Stimulated activated CD8-positive, alpha-beta memory T cell treated with anti-CD3 and anti-CD28 coated beads, Interleukin-4, amount 100 ng/mL, for 48 hours (primary cell): ENCODE results near the gene GRB7.
"Not testable (repeated sequence)": the region's sequence is repeated elsewhere in the genome, so short reads cannot be mapped to it uniquely, and the experiment has no call there.

Experiments
- DNase-seq: peaks from one replicate; pipeline ENCODE4 v3.0.0-alpha.2; 2020

GRB7 gene

DNA sequence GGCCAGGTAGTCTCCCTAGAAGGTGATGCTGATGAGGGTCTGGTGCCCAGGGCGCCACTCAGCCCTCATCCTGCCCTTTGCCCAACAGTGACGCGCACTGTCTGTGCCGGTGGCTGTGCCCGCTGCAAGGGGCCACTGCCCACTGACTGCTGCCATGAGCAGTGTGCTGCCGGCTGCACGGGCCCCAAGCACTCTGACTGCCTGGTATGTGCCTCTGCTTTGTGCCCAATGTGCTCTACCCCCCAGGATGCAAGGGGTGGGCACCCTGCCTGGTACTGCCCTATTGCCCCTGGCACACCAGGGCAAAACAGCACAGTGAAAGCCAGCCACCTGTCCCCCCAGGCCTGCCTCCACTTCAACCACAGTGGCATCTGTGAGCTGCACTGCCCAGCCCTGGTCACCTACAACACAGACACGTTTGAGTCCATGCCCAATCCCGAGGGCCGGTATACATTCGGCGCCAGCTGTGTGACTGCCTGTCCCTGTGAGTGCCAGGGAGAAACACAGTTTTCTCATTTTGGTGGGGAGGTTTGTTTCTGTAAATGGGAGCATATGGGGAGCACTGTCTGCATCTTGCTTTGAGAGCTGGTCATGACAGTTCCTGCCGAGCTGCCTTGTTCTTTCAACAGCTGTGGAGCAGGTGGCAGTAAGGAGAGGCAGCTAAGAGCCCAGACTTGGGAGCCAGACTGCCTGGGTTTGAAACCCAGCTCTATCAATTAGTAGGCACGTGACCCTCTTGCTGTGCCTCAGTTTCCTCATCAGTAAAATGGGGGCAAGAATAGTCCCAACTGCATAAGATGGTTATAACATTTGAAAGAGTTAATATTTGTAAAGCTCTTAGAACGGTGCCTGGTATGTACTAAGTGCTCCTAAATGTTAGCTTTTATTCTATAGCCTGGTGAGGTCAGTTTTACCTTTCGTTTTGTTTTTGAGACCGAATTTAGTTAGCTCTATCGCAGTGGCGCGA is 27.5 kb upstream of the GRB7 start:
- no peak for DNase-seq

DNA sequence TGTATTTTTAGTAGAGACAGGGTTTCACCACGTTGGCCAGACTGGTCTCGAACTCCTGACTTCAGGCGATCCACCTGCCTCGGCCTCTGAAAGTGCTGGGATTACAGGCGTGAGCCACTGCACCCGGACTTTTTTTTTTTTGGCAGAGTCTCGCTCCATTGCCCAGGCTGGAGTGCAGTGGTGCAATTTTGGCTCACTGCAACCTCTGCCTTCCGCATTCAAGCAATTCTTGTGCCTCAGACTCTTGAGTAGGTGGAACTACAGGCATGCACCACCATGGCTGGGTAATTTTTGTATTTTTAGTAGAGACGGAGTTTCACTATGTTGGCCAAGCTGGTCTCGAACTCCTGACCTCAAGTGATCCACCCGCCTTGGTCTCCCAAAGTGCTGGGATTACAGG is 26.7 kb upstream of the GRB7 start:
- not testable (repeated sequence) for DNase-seq

DNA sequence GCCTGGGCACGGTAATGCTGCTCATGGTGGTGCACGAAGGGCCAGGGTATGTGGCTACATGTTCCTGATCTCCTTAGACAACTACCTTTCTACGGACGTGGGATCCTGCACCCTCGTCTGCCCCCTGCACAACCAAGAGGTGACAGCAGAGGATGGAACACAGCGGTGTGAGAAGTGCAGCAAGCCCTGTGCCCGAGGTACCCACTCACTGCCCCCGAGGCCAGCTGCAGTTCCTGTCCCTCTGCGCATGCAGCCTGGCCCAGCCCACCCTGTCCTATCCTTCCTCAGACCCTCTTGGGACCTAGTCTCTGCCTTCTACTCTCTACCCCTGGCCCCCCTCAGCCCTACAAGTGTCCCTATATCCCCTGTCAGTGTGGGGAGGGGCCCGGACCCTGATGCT is 25.9 kb upstream of the GRB7 start:
- no peak for DNase-seq

DNA sequence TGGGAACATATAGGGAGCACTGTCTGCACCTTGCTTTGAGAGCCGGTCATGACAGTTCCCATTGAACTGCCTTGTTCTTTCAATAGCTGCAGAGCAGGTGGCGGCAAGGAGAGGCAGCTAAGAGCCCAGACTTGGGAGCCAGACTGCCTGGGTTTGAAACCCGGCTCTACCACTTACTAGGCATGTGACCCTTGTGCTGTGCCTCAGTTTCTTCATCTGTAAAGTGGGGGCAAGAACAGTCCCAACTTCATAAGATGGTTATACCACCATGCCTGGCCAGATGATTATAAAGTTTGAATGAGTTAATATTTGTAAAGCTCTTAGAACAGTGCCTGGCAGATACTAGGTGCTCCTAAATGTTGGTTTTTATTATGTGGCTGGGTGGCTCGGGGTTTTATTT is 23.5 kb upstream of the GRB7 start:
- no peak for DNase-seq

DNA sequence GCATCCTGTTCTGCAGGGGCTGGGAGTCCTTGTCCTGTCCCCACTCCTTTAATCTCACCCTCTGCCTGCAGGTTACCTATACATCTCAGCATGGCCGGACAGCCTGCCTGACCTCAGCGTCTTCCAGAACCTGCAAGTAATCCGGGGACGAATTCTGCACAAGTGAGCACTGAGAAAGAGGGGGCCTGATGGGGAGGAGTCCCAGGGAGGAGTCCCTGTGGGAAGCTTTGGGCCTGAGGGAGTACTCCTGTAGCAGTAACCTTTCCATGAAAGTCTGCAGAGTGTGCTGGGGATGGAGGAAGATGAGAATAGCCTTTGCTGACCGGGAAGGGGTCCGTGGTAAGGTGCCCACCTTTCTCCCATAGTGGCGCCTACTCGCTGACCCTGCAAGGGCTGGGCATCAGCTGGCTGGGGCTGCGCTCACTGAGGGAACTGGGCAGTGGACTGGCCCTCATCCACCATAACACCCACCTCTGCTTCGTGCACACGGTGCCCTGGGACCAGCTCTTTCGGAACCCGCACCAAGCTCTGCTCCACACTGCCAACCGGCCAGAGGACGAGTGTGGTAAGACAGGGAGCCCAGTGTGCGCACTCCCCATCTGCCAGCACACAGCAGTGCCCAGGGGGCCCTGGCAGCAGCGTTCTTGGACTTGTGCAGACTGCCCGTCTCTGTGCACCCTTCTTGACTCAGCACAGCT is 22.2 kb upstream of the GRB7 start:
- no peak for DNase-seq

DNA sequence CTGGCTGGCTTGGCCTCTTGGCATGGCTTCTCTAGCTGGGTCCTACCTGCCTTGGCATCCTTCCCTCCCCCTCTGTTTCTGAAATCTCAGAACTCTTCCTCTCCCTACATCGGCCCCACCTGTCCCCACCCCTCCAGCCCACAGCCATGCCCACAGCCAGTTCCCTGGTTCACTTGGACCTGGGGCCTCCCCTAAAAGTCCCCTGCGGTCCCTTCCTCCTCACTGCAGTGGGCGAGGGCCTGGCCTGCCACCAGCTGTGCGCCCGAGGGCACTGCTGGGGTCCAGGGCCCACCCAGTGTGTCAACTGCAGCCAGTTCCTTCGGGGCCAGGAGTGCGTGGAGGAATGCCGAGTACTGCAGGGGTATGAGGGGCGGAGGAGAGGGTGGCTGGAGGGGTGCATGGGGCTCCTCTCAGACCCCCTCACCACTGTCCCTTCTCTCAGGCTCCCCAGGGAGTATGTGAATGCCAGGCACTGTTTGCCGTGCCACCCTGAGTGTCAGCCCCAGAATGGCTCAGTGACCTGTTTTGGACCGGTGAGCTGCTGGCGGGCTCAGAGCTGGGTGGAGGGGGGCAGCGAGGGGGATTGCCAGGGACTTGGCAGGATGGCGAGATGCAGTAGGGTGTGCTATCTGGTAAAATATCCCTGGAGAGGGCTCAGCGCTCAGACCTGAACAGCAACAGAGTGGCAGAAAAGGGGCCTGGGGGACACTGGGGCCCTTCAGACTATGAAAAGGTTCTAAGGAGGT is 21.5 kb upstream of the GRB7 start:
- no peak for DNase-seq

DNA sequence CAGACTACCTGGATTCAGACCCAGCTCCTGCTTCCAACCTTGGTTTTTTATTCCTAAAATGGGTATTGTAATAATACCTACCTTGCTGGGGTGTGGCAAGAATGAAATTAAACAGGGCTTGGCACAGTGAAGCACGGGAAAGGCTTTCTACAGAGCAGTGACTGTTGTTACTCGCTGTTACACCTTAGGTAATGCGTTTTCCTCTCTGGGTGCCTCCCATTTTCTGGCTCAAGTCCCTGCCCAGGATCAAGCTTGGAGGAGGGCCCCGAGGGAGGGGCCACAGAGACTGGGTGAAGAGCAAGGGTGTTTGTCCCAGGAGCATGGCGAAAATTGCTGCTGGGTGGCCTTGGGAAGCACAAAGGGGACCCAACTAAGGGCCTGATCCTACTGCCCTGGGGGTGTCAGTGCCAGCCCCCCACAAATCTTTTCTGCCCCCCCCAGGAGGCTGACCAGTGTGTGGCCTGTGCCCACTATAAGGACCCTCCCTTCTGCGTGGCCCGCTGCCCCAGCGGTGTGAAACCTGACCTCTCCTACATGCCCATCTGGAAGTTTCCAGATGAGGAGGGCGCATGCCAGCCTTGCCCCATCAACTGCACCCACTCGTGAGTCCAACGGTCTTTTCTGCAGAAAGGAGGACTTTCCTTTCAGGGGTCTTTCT is 20.7 kb upstream of the GRB7 start:
- no peak for DNase-seq

DNA sequence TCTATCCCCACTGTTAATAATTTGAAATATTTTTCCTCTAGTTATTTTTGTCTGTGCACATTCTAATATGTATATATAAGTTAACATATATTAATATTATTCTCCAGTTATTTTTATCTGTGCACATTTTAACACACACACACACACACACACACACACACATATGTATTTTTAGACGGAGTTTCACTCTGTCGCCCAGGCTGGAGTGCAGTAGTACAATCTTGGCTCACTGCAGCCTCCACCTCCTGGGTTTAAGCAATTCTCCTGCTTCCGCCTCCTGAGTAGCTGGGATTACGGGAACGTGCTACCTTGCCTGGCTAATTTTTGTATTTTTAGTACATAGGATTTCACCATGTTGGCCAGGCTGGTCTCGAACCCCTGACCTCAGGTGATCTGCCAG is 20.1 kb upstream of the GRB7 start:
- DNase-seq, result no peak

DNA sequence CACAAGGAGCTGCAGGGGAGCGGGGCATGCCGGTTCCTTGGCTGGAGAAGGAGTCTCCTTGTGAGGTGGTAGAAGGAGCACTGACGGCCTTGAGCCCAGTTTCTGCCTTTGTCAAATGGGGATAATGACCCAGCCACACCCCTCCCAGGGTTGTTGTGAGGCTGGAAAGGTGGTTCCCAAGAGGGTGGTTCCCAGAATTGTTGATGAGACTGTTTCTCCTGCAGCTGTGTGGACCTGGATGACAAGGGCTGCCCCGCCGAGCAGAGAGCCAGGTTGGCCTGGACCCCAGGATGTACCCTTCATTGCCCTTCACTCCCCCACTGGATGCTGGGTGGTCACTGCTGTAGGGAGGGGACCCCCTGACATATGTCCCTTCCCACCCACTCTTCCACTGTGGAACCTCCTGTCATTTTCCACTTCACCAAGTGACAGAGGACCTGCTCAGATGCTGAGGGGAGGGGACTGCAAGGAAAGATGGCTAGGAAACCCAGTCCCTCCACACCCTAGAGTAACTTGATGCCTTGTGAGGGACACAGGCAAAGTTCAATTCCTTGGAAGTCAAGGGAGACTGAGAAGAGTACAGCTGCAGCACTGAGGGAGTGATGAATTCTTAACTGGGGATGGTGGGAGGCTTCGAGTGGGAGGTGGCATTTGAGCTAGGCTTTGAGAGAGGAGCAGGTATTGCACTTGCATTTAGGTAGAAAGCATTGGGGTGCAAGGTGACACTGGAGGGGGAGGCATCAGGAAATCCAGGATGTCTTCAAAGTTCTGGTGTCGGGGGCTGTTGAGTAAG is 18.0 kb upstream of the GRB7 start:
- no peak for DNase-seq

DNA sequence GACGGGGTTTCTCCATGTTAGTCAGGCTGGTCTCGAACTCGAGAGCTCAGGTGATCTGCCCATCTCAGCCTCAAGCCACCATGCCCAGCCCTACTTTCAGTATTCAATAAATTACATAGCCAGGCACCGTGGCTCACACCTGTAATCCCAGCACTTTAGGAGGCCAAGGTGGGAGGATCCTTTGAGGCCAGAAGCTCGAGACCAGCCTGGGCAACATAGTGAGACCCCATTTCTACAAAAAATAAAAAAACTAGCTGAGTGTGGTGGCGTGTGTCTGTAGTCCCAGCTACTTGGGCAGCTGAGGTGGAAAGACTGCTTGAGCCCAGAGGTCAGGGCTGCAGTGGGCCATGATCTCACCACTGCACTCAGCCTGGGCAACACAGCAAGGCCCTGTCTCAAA is 15.6 kb upstream of the GRB7 start:
- no peak for DNase-seq

DNA sequence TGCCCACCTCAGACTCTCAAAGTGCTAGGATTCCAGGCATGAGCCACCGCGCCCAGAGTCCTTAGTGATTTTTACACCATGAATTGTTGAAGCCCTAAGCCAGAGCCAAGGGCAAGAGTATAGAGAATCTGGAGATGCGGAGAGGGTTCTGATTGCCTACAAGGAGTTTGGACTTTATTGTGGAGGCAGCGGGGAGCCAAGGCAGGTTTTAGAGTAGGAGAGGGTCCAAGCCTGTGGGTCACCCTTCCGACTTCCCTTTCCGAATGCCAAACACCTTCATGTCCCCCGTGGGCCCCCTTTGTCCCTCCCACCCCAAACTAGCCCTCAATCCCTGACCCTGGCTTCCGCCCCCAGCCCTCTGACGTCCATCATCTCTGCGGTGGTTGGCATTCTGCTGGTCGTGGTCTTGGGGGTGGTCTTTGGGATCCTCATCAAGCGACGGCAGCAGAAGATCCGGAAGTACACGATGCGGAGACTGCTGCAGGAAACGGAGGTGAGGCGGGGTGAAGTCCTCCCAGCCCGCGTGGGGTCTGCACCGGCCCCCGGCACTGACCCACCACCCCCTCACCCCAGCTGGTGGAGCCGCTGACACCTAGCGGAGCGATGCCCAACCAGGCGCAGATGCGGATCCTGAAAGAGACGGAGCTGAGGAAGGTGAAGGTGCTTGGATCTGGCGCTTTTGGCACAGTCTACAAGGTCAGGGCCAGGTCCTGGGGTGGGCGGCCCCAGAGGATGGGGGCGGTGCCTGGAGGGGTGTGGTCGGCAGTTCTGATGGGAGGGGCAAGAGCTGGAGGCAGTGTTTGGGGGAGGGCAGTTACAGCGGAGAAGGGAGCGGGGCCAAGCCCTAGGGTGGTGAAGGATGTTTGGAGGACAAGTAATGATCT is 14.5 kb upstream of the GRB7 start:
- DNase-seq, result peak; percentile 54

DNA sequence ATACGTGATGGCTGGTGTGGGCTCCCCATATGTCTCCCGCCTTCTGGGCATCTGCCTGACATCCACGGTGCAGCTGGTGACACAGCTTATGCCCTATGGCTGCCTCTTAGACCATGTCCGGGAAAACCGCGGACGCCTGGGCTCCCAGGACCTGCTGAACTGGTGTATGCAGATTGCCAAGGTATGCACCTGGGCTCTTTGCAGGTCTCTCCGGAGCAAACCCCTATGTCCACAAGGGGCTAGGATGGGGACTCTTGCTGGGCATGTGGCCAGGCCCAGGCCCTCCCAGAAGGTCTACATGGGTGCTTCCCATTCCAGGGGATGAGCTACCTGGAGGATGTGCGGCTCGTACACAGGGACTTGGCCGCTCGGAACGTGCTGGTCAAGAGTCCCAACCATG is 13.0 kb upstream of the GRB7 start:
- no peak for DNase-seq

DNA sequence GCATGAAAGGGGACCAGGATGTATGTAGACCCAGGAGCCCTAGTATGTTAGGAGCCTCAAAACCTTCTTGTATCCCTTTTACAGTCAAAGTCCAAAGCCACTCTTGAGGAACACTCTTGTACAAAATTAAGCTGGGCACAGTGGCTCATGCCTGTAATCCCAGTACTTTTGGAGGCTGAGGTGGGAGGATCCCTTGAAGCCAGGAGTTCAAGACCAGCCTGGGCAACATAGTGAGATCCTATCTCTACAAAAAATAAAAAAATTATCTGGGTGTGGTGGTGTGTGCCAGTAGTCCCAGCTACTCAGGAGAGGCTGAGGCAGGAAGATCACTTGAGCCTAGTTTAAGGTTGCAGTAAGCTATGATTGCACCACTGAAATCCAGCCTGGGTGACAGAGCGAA is 11.8 kb upstream of the GRB7 start:
- DNase-seq, result not testable (repeated sequence)

DNA sequence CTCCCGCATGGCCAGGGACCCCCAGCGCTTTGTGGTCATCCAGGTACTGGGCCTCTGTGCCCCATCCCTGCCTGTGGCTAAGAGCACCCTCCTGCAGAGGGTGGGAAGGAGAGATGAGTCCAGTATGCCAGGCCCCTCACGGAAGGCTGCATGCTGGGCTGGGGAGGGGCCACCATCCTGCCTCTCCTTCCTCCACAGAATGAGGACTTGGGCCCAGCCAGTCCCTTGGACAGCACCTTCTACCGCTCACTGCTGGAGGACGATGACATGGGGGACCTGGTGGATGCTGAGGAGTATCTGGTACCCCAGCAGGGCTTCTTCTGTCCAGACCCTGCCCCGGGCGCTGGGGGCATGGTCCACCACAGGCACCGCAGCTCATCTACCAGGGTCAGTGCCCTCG is 11.1 kb upstream of the GRB7 start:
- DNase-seq, result no peak

DNA sequence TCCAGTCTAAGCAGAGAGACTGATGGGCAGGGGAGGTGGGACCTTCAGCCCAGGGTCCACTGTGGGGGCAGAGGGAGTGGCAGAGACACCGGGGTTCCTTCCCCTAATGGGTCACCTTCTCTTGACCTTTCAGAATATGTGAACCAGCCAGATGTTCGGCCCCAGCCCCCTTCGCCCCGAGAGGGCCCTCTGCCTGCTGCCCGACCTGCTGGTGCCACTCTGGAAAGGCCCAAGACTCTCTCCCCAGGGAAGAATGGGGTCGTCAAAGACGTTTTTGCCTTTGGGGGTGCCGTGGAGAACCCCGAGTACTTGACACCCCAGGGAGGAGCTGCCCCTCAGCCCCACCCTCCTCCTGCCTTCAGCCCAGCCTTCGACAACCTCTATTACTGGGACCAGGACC is 10.2 kb upstream of the GRB7 start:
- no peak for DNase-seq

DNA sequence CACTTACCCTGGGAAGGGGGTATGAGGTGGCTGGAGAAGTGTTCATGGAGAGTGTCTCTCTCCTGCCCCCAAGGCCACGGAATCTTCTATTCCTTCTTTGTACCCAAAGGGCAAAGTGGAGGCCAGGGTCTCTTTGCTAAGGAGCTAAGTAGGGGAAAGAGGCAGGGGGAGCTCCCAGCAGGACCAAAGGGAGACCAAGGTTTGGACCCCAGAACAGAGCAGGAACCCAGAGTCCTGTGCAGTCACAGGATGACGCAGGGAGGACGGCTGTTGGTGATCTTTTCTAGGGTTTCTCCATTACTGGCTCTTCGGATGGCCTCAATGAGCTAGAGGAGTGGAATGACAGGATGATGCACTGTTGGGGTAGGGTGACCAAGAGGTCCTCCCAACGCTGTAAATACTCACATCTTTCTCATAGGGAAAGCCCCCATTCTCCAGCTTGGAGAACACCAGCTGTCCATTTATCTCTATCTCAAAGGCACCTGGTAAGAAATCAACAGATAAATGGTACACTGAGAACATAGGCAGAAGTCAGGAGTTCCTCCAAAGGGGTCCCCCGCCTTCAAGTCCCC is 8.4 kb upstream of the GRB7 start:
- no peak for DNase-seq

DNA sequence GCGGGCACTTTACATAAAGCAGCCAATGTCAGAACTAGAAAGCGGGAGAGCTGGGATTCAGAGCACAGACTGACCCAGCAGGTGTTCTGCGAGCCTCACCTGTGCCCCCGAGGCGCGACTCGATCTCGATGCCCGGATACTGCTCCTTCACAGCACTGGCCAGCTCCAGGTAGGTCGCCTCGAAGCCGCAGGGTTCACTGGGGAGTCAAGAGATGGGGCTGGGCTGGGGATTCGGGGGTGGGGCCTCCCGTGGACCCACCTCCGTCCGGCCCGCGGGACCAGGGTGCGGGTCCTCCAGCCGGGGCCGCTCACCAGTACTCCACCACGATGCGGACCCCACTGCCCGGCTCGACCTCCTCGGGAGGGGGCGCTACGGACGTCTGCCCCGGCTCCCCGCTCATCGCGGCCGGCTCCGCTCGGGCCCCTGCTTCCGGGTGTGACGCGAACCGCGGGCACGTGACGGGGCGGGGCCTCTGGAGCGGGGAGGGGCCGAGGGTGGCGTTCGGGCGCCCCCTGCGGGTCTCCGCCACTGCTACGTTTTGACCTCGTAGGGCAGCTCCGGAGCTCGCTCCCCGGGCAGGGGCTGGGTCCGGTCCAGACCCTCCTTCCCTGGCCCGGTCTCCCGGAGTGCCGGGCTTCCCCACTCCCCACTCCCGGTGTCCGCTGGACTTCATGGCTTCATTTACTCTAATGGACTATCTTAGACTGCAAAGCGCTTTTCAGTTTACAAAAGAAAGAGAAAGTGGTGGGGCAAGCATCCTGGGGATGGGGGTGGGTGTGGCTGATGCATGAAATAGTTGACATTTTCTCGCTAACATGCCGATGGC is 7.4 kb upstream of the GRB7 start, which contains the start of gene MIEN1:
Gene MIEN1 (minus strand): TSS at position 438 of the 827 bp plus-strand sequence. CDS start 37 bp downstream, at position 401.
- DNase-seq, result peak; percentile 98

DNA sequence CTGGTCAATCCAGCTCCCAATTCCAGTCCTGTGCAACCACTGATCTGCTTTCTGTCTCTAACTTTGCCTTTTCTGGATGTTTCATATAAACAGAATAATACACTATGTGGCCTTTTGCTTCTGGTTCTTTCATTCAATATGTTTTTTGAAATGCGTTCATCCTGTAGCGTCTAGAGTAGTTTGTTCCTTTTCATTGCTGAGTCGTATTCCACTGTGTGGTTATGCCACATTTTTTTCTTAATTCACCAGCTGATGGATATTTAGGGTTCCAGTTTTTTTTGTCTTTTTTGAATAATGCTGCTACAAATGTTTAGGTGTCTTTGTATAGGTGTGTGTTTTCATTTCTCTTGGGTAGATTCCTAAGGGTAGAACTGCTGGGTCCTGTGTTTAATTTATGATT is 5.2 kb upstream of the GRB7 start:
- no peak for DNase-seq

DNA sequence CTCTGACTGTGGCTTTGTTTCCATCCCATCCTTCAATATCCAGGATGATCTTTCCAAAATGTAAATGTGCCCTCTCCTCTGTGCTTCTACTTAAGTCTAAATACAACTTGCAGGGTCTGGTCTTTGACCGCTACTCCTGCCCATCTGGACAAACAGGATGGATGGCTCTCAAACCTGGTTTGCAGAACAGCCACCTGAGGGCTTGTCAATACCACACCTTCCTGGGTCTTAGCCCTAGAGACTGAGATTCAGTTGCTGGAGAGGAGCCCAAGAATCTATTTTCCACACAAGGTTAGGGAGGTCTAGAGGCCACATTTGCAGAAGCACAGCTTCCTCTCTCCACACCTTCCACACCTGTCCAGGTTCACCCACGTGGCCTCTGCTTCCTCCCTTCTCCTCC is 1.9 kb upstream of the GRB7 start:
- no peak for DNase-seq
